Calu3 (cell line): Measurements from ENCODE around the gene TMSB4X. TPM values are rescaled to one million over a fixed set of nuclear protein-coding genes. Genes with fewer than 3 reads are reported as not detected.

Experiments
- BruUV-seq: library from RNA; stranded (reverse); fragments of 400-500 nt; replicated peaks from 2 replicates; lab custom pipeline; 2021; lab: Mats Ljungman, UMichigan
- CTCF ChIA-PET: fragments of 300-600 bp; sonication (Branson Sonifier 250); formaldehyde crosslinking; loops from one replicate; lab custom pipeline; 2022; ENCODE audit warnings: antibody characterized with exemption; lab: Charles Lee
- DNase-seq: peaks from one replicate; pipeline ENCODE4 v3.0.0; 2022
- H3K27ac Mint-ChIP-seq: one replicate; pipeline ENCODE4 v1.8.0; 2022; ENCODE audit warnings: mixed read lengths; ENCODE audit not compliant: unreplicated experiment
- H3K27me3 Mint-ChIP-seq: one replicate; pipeline ENCODE4 v1.8.0; 2022; ENCODE audit warnings: mixed read lengths; ENCODE audit not compliant: unreplicated experiment
- H3K36me3 Mint-ChIP-seq: one replicate; pipeline ENCODE4 v1.8.0; 2022; ENCODE audit warnings: mild to moderate bottlenecking, moderate library complexity, mixed read lengths; ENCODE audit not compliant: insufficient read depth, unreplicated experiment
- H3K4me1 Mint-ChIP-seq: one replicate; pipeline ENCODE4 v1.8.0; 2022; ENCODE audit warnings: mild to moderate bottlenecking, low read depth, mixed read lengths; ENCODE audit not compliant: unreplicated experiment
- H3K4me3 Mint-ChIP-seq: one replicate; pipeline ENCODE4 v1.8.0; 2022; ENCODE audit warnings: mild to moderate bottlenecking, low read depth, moderate library complexity, mixed read lengths; ENCODE audit not compliant: unreplicated experiment
- H3K9me3 Mint-ChIP-seq: one replicate; pipeline ENCODE4 v1.8.0; 2022; ENCODE audit warnings: low read depth, mixed read lengths; ENCODE audit not compliant: unreplicated experiment
- CTCF ChIP-seq: fragments of 200-600 bp; IDR thresholded peaks from one replicate; pipeline ENCODE4 v1.8.0; 2022; ENCODE audit warnings: antibody characterized with exemption; ENCODE audit not compliant: unreplicated experiment
- intact Hi-C: fragments of 100-400 bp; cut with micrococcal nuclease; formaldehyde crosslinking; loops from one replicate; pipeline ENCODE4 v1.10.0; 2022; ENCODE audit not compliant: unreplicated experiment
- total RNA-seq: library from RNA; stranded (reverse); gene quantifications from 2 replicates; pipeline ENCODE4 v1.2.3, GENCODE V29; 2022

The TMSB4X gene
- total RNA-seq, 1 experiment from 2014 or later: 5,274 TPM

- intact Hi-C loops: no loop called here
- TSS peak; percentile 73 for BruUV-seq
- H3K4me1 Mint-ChIP-seq: peaks cover 34% of the 10 kb centered on the region
- H3K9me3 Mint-ChIP-seq: no peaks in the 10 kb centered on the region
- CTCF ChIA-PET: interaction anchor here (0.9 to 1.0 kb wide), 2 partner anchors 10 to 12 kb away, joined by 3 to 8 read pairs; no protein-coding TSS in a partner anchor
- H3K27me3 Mint-ChIP-seq: no peaks in the 10 kb centered on the region
- DNase-seq: peak; percentile 45
- peaks cover 26% of the 10 kb centered on the region for H3K36me3 Mint-ChIP-seq
- peak overlapping the region; percentile 54 for H3K4me3 Mint-ChIP-seq
- TF ChIP-seq CTCF: no peak
- H3K27ac Mint-ChIP-seq: peak overlapping the region; percentile 99
Measured at GRCh38 chrX:12956704-12957534, 18.0 kb upstream of the TMSB4X start.

- peaks cover 37% of the 10 kb centered on the region for H3K4me1 Mint-ChIP-seq
- H3K9me3 Mint-ChIP-seq: no peaks in the 10 kb centered on the region
- H3K27me3 Mint-ChIP-seq: no peaks in the 10 kb centered on the region
- TF ChIP-seq CTCF: no peak
- H3K4me3 Mint-ChIP-seq: no peak overlapping the region
- intact Hi-C loops: no loop called here
- CTCF ChIA-PET: interaction anchor here (0.6 to 1.7 kb wide), 2 partner anchors 11 to 14 kb away, joined by 3 to 4 read pairs; no protein-coding TSS in a partner anchor
- peaks cover 26% of the 10 kb centered on the region for H3K36me3 Mint-ChIP-seq
- peak overlapping the region; percentile 99 for H3K27ac Mint-ChIP-seq
- no peak for DNase-seq
- BruUV-seq: no TSS peak
Measured at GRCh38 chrX:12958059-12958458, 16.9 kb upstream of the TMSB4X start.

GRCh38 chrX:12958461-12958860 lies 16.4 kb upstream of the TMSB4X start:
- Mint-ChIP-seq H3K36me3 (peaks cover 26% of the 10 kb centered on the region), H3K4me1 (peaks cover 37% of the 10 kb centered on the region), H3K27me3 (no peaks in the 10 kb centered on the region), H3K27ac (no peak overlapping the region), H3K9me3 (no peaks in the 10 kb centered on the region), H3K4me3 (no peak overlapping the region)
- CTCF ChIA-PET: interaction anchor here (0.6 to 1.7 kb wide), 3 partner anchors 12 to 763 kb away, joined by 3 to 4 read pairs (median 3); no protein-coding TSS in a partner anchor
- TF ChIP-seq CTCF: no peak
- intact Hi-C loops: no loop called here
- no peak for DNase-seq
- BruUV-seq: no TSS peak

GRCh38 chrX:12961196-12961718 lies 13.7 kb upstream of the TMSB4X start:
- Mint-ChIP-seq H3K9me3 (no peaks in the 10 kb centered on the region), H3K36me3 (peaks cover 13% of the 10 kb centered on the region), H3K4me3 (no peak overlapping the region), H3K4me1 (peaks cover 31% of the 10 kb centered on the region), H3K27ac (no peak overlapping the region), H3K27me3 (no peaks in the 10 kb centered on the region)
- no peak for DNase-seq
- CTCF ChIA-PET: no interaction called here
- BruUV-seq: no TSS peak
- intact Hi-C loops: no loop called here
- TF ChIP-seq CTCF: no peak
